Lower leg skin (tissue), 4 donors: ENCODE results near the gene MS4A10. TPM values are rescaled to one million over a fixed set of nuclear protein-coding genes. Genes with fewer than 3 reads are reported as not detected.

Experiments used
- DNase-seq, 2 donors: peaks; one replicate each; pipeline ENCODE4 v3.0.0-alpha.2; 2019; ENCODE audit warnings: low spot score in 2 of 2
- H3K4me3 ChIP-seq: fragments of 200-600 bp; sonication (generic); 2 replicates; pipeline ENCODE4 v1.5.1; 2017; ENCODE audit warnings: mild to moderate bottlenecking, low read depth; ENCODE audit not compliant: poor library complexity, severe bottlenecking
- CTCF ChIP-seq, 3 donors: fragments of 450-650 bp; IDR thresholded peaks; one replicate each; pipeline ENCODE4 v1.5.1; 2016; ENCODE audit warnings: antibody characterized with exemption in 3 of 3, mild to moderate bottlenecking in 3 of 3, moderate library complexity in 2 of 3
- POLR2A ChIP-seq, 2 donors: fragments of 450-650 bp; IDR thresholded peaks; one replicate each; pipeline ENCODE4 v1.6.1; 2016 to 2017; ENCODE audit warnings: antibody characterized with exemption in 2 of 2, mild to moderate bottlenecking in 1 of 2, moderate library complexity in 1 of 2
- WGBS, 2 donors: methylation state at CpG; one replicate each; pipeline ENCODE4 v1.1.5; 2018; 5-methylcytosine and 5-hydroxymethylcytosine counted together
- intact Hi-C: fragments of 100-400 bp; cut with DNase I; formaldehyde crosslinking; loops from one replicate; pipeline ENCODE4 v1.15.0; 2023; ENCODE audit warnings: low total_unique reads
- total RNA-seq, 4 donors: library from RNA; depleted of rRNA; stranded (reverse); fragments of >200 nt; gene quantifications; one replicate each; pipeline ENCODE4 v1.1.0, GENCODE V29; 2016

The MS4A10 gene
- total RNA-seq, 4 donors from 2014 or later = not detected

- intact Hi-C loops = loop anchor here (10.0 kb wide), 1 partner anchor 359 kb away; no protein-coding TSS in a partner anchor
- 73 to 93% methylated on average over 6 of the region's 6 CpGs for WGBS, 2 donors
- H3K4me3 ChIP-seq = no peak overlapping the region
- DNase-seq = no peak
- TF ChIP-seq POLR2A (IDR thresholded peaks at IDR 0.05) = no peak
- no peak for TF ChIP-seq CTCF (IDR thresholded peaks at IDR 0.05)
Measured at GRCh38 chr11:60825790-60826189, 40.7 kb downstream of the MS4A10 start.

- intact Hi-C loops = loop anchor here (5.0 kb wide), 1 partner anchor 72 kb away; no protein-coding TSS in a partner anchor
- 23 to 45% methylated on average over 10 of the region's 10 CpGs for WGBS, 2 donors
- DNase-seq = no peak
- H3K4me3 ChIP-seq = no peak overlapping the region
- no peak for TF ChIP-seq CTCF (IDR thresholded peaks at IDR 0.05)
- no peak for TF ChIP-seq POLR2A (IDR thresholded peaks at IDR 0.05)
Measured at GRCh38 chr11:60830478-60831142, 45.5 kb downstream of the MS4A10 start.

- TF ChIP-seq CTCF (IDR thresholded peaks at IDR 0.05) (peak in 1 of 3 donors; percentile 59), POLR2A (IDR thresholded peaks at IDR 0.05) (no peak)
- peak; percentile 72 to 96 for DNase-seq
- H3K4me3 ChIP-seq = no peak overlapping the region
- intact Hi-C loops = loop anchor here (5.0 kb wide), 1 partner anchor 71 kb away; no protein-coding TSS in a partner anchor
- WGBS, 2 donors = 7 to 9% methylated on average over 8 of the region's 8 CpGs
Measured at GRCh38 chr11:60831143-60831500, 46.0 kb downstream of the MS4A10 start.

- DNase-seq = no peak
- TF ChIP-seq CTCF (IDR thresholded peaks at IDR 0.05) (no peak), POLR2A (IDR thresholded peaks at IDR 0.05) (no peak)
- H3K4me3 ChIP-seq = no peak overlapping the region
- 32 to 34% methylated on average over 7 of the region's 7 CpGs for WGBS, 2 donors
- intact Hi-C loops = loop anchor here (5.0 kb wide), 1 partner anchor 71 kb away; no protein-coding TSS in a partner anchor
Measured at GRCh38 chr11:60831501-60832079, 46.5 kb downstream of the MS4A10 start.

GRCh38 chr11:60834742-60835533 is 49.8 kb downstream of the MS4A10 start:
- H3K4me3 ChIP-seq = no peak overlapping the region
- intact Hi-C loops = loop anchor here (5.0 kb wide), 1 partner anchor 67 kb away; no protein-coding TSS in a partner anchor
- TF ChIP-seq CTCF (IDR thresholded peaks at IDR 0.05) = no peak
- no peak for TF ChIP-seq POLR2A (IDR thresholded peaks at IDR 0.05)
- 64 to 70% methylated on average over 7 of the region's 7 CpGs for WGBS, 2 donors
- DNase-seq = no peak
